Brain microvascular endothelial cell (primary cell): ENCODE results near the gene MFAP1.

Source experiments
- DNase-seq: peaks from one replicate; pipeline ENCODE4 v3.0.0-alpha.2; 2020
- H3K27ac ChIP-seq: fragments of 250-450 bp; sonication (Bioruptor Pico); 2 replicates; pipeline ENCODE4 v1.5.1; 2020; ENCODE audit warnings: mild to moderate bottlenecking, moderate library complexity
- H3K27me3 ChIP-seq: fragments of 250-450 bp; sonication (Bioruptor Pico); replicated peaks from 2 replicates; pipeline ENCODE4 v1.5.1; 2020; ENCODE audit warnings: mild to moderate bottlenecking
- H3K36me3 ChIP-seq: fragments of 250-450 bp; sonication (Bioruptor Pico); replicated peaks from 2 replicates; pipeline ENCODE4 v1.5.1; 2020; ENCODE audit warnings: mild to moderate bottlenecking
- H3K4me3 ChIP-seq: 2 replicates; pipeline ENCODE4 v1.5.1; 2011; ENCODE audit warnings: low read depth, mild to moderate bottlenecking, control low read depth, low read length, moderate library complexity
- in situ Hi-C: cut with HindIII; loops from 2 replicates; pipeline ENCODE4 v1.10.0; 2017; ENCODE audit warnings: low sequenced_read_pairs, low pct_ligation_motif_present
- TF ChIP-seq, protein P1 (sequence below): IDR thresholded peaks from 2 replicates; pipeline ENCODE4 v1.5.1; 2011; ENCODE audit warnings: low read depth, mild to moderate bottlenecking, moderate library complexity, low read length, control low read depth, inconsistent platforms; ENCODE audit errors: missing control alignments

Gene MFAP1

DNA sequence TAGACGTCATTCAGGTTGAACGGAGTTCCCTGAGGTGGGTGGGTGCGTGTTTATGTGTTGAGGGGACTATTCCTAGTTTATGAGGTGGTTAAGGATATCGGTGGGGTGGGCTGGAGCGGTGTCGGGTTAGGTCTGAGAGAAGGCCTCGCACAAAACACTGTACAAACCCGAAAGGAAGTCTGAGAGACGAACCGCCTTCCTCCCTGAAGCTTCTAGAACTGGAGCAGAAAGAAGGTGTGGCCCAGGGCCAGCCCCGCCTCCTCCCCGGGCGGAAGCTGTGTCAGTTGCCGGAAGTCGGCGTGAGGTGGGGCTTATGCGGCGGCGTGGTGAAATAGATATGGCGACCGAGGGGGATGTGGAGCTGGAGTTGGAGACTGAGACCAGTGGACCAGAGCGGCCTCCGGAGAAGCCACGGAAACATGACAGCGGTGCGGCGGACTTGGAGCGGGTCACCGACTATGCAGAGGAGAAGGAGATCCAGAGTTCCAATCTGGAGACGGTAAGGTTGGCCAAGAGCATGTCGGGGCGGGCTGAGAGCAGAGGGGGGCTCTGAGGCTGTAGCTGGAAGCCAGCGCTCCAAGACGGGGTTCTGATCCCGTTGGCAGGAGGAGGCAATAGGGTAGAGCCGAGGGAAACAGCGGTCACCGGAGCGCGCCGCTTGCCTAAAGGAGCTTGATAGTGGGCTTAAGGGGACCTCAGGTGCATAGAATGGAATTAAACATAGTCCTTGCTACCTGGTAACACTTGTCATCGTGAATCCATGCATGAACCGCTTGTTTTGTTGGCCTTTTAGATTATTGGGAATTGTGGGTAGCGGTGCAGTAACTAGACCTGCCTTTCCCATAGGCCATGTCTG, 24.0 kb downstream of the MFAP1 start, which contains the start of gene HYPK:
HYPK (plus strand) TSS at position 314 of the 856 bp plus-strand sequence; CDS start at position 338, 24 bp downstream.
- Histone ChIP-seq H3K27me3 (no peaks in the 10 kb centered on the region), H3K36me3 (peaks cover 65% of the 10 kb centered on the region), H3K27ac (peak within 1 kb of the TSS; percentile 63), H3K4me3 (peak within 1 kb of the TSS; percentile 97)
- DNase-seq, result peak; percentile 89
- TF ChIP-seq, protein P1, sequence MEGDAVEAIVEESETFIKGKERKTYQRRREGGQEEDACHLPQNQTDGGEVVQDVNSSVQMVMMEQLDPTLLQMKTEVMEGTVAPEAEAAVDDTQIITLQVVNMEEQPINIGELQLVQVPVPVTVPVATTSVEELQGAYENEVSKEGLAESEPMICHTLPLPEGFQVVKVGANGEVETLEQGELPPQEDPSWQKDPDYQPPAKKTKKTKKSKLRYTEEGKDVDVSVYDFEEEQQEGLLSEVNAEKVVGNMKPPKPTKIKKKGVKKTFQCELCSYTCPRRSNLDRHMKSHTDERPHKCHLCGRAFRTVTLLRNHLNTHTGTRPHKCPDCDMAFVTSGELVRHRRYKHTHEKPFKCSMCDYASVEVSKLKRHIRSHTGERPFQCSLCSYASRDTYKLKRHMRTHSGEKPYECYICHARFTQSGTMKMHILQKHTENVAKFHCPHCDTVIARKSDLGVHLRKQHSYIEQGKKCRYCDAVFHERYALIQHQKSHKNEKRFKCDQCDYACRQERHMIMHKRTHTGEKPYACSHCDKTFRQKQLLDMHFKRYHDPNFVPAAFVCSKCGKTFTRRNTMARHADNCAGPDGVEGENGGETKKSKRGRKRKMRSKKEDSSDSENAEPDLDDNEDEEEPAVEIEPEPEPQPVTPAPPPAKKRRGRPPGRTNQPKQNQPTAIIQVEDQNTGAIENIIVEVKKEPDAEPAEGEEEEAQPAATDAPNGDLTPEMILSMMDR, result no peak
- in situ Hi-C loops, result no loop called here

DNA sequence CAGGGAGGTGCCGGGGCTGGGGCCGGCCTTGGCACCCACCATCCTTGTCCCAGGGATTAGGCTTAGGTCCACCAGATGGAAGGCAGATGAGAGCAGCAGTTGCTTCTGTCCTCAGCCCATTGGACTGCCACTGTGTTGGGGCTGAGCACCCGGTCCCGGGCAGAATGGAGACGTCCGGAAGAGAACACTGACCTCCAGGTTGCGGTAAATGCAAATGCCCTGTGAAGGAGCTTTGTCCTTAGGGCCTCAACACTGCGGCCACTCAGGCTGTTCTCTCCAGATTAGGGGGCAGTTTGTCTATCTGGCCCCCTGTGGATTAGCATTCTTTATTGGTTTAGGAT, 24.6 kb downstream of the MFAP1 start, which contains the start of gene SERINC4:
SERINC4 (minus strand) TSS at position 276 of the 341 bp plus-strand sequence; CDS start at position 42, 234 bp downstream.
- no peaks in the 10 kb centered on the region for H3K27me3 ChIP-seq
- peaks cover 68% of the 10 kb centered on the region for H3K36me3 ChIP-seq
- H3K4me3 ChIP-seq, result peak within 1 kb of the TSS; percentile 97
- in situ Hi-C loops, result no loop called here
- TF ChIP-seq, protein P1, result no peak
- DNase-seq, result no peak
- H3K27ac ChIP-seq, result peak within 1 kb of the TSS; percentile 63

DNA sequence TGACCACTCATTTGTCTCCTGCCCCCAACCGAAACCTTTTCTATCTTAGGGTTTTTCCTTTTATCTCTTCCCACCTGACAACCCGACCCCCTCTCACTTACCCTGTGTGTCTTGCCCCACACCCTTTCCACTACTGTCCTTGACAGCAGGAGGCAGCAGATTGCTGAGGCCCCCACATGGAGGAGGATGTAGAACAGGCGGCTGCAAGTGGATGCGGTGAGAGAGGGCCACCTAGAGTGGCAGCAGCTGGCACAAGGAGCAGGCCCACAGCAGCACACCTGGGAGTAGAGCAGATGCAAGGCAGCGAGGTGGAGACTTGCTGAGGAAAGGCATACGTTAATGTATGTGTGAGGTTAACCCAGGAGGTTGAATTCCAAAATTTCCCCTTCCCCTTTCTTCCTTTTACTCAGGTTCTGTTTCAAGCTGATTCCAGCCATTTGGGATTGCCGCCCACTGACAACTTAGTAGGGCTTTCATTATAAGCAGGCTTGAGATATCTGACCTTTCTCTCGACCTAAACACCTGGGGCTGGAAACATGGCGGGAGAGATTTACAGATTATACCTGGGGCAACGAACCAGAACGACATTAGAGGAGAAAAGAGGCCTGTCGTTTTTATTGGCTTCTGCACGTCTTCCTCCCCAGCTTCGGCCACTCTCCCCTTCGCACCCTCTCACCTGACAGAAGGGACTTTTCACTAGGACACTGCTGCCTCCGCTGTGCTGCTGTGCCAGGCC, 25.1 kb downstream of the MFAP1 start:
- Histone ChIP-seq H3K4me3 (no peak overlapping the region), H3K27me3 (no peaks in the 10 kb centered on the region), H3K36me3 (peaks cover 69% of the 10 kb centered on the region), H3K27ac (no peak overlapping the region)
- no peak for DNase-seq
- TF ChIP-seq, protein P1, result no peak
- in situ Hi-C loops, result no loop called here

DNA sequence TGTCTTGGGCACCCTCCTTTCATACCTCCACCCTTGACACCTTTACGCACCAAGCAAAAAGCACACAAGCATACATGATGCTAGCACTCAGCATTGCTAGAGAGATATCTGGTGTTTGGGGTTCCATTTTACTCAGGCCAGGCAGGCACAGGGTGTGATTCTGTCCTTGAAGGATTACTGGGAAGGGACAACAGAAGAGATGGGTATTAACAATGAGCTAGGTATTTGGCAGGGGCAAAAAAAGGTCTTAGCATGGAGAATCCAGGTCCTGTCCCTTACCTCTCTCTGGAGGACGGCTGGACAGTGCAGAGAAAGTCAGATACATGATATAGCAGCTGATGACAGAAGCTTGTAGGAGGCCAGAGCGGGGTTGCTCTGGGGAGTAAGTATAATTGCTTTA, 27.9 kb downstream of the MFAP1 start:
- no peak for DNase-seq
- Histone ChIP-seq H3K27ac (no peak overlapping the region), H3K36me3 (peaks cover 63% of the 10 kb centered on the region), H3K4me3 (no peak overlapping the region), H3K27me3 (no peaks in the 10 kb centered on the region)
- TF ChIP-seq, protein P1, result no peak
- in situ Hi-C loops, result no loop called here

DNA sequence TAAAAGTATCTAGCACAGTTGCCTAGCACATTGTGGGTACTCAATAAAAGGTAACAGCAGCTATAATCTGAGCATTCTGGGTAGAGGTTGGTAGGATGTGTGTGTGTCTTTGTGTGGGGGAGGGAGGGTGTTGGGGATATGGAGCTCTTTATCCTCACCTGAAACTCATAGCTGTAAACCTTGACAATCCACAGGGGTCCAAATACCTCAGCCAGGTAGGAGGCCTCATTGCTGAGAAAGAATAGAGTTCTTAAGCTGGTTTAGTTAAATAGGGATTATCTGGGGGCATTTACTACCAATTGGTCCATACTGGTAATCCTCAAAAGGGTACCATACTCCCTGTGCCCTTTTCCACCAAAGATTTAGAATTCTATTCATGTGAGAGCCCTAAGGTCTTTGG, 28.5 kb downstream of the MFAP1 start:
- Histone ChIP-seq H3K36me3 (peaks cover 59% of the 10 kb centered on the region), H3K27me3 (no peaks in the 10 kb centered on the region), H3K27ac (no peak overlapping the region), H3K4me3 (no peak overlapping the region)
- TF ChIP-seq, protein P1, result no peak
- in situ Hi-C loops, result no loop called here
- DNase-seq, result no peak
